ENCODE measurements around the gene USO1.

GRCh38 chr4:75686346-75686745, 38.0 kb upstream of the USO1 start:
- TF ChIP-seq CTCF (optimal IDR thresholded peaks at IDR 0.05 in 1 of 3, IDR thresholded peaks at IDR 0.05 in 1 of 3, conservative IDR thresholded peaks at IDR 0.05 in 1 of 3; ENCODE audit: extremely low read depth in 1 of 3, insufficient read depth in 2 of 3, low read length in 3 of 3) (no peak), EZH2 (IDR thresholded peaks at IDR 0.05; ENCODE audit: low read length) (no peak)
